Stimulated activated CD8-positive, alpha-beta memory T cell treated with anti-CD3 and anti-CD28 coated beads, Interleukin-7, amount 100 ng/mL, for 24 hours (primary cell): ENCODE results near the gene PRKN.

Experiments
- DNase-seq: peaks from one replicate; pipeline ENCODE4 v3.0.0-alpha.2; 2020; ENCODE audit warnings: low read depth

PRKN gene

GRCh38 chr6:161486361-161487216, 1241.0 kb downstream of the PRKN start:
- no peak for DNase-seq

- DNase-seq, result no peak
These were observed 1245.1 kb downstream of the PRKN start for GRCh38 chr6:161482517-161482858.

GRCh38 chr6:161481786-161482516, 1245.6 kb downstream of the PRKN start:
- DNase-seq, result no peak

GRCh38 chr6:161480421-161481155, 1247.0 kb downstream of the PRKN start:
- no peak for DNase-seq

- DNase-seq, result no peak
These were observed 1248.2 kb downstream of the PRKN start for GRCh38 chr6:161479376-161479775.

- DNase-seq, result no peak
These were observed 1249.6 kb downstream of the PRKN start for GRCh38 chr6:161477876-161478425.

GRCh38 chr6:161476711-161477110, 1250.9 kb downstream of the PRKN start:
- no peak for DNase-seq

- DNase-seq, result no peak
These were observed 1262.2 kb downstream of the PRKN start for GRCh38 chr6:161465403-161465802.

GRCh38 chr6:161463071-161463470, 1264.5 kb downstream of the PRKN start:
- no peak for DNase-seq

GRCh38 chr6:161462148-161462547, 1265.4 kb downstream of the PRKN start:
- DNase-seq, result no peak

GRCh38 chr6:161459008-161459615, 1268.5 kb downstream of the PRKN start:
- no peak for DNase-seq

- no peak for DNase-seq
These were observed 1269.2 kb downstream of the PRKN start for GRCh38 chr6:161458201-161458951.

- no peak for DNase-seq
These were observed 1271.7 kb downstream of the PRKN start for GRCh38 chr6:161455848-161456247.

- no peak for DNase-seq
These were observed 1274.0 kb downstream of the PRKN start for GRCh38 chr6:161453558-161453957.

GRCh38 chr6:161452241-161452640, 1275.3 kb downstream of the PRKN start:
- DNase-seq, result no peak

- DNase-seq, result no peak
These were observed 1278.0 kb downstream of the PRKN start for GRCh38 chr6:161449521-161449920.

- DNase-seq, result no peak
These were observed 1280.6 kb downstream of the PRKN start for GRCh38 chr6:161446949-161447348.

- no peak for DNase-seq
These were observed 1281.2 kb downstream of the PRKN start for GRCh38 chr6:161446296-161446925.

GRCh38 chr6:161445021-161445799, 1282.4 kb downstream of the PRKN start:
- no peak for DNase-seq

- DNase-seq, result no peak
These were observed 1283.1 kb downstream of the PRKN start for GRCh38 chr6:161444464-161444863.
